GM20431 (cell line): ENCODE data around the gene CARS2.
"Not testable (repeated sequence)": the region's sequence is repeated elsewhere in the genome, so short reads cannot be mapped to it uniquely, and the experiment has no call there.

Source experiments
- in situ Hi-C: fragments of 300-500 bp; cut with MseI, MboI; formaldehyde crosslinking; loops from one replicate; pipeline ENCODE4 v1.15.0; 2020; ENCODE audit warnings: low sequenced_read_pairs; ENCODE audit not compliant: unreplicated experiment

The CARS2 gene

DNA sequence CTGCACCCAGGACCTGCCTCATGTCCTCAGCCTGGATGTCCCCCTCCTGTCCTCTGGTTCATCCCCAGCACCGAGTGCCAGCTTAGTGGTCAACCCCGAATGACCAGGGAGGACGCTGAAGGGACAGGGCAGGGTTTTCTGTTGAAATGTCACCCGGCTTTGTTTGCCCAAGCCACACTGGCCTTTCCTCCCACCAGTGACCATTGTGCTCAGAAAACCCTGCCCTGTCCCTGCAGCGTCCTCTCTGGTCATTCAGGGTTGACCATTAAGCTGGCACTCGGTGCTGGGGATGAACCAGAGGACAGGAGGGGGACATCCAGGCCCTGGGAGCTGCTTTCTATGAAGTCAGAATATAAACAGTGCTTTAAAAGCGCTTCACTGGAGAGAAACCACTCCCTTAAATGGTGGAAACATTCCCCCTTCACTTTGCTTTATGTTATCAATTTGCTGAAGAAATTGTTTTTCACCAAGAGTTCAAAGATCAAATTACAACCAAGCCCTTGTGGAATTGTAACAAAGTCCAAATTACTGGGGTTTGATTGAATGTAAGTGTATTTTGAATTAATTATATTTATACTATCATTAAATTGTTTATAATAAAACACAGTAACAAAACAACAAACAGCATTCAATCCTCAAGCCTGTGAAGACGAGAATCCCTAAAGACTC, 21.4 kb downstream of the CARS2 start:
- in situ Hi-C loops: no loop called here

DNA sequence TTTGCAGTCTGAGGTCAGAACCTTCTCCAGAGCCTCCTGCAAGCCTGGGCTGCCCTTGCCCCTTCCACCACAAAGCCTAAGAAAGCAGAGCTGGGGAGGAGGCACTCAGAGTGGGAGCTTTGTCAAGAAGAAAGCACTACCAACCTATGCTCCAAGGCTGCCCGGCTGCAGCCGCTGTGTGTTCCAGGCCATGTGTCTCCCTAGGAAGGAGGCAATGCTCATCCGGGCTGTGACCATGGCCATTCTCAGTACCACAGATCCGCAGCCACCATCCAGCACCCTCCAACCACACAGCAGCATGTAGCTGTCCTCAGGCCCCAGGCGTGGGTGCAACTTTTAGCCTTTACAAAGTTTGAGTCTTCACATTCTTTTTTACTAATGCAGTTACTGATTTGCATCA, 22.0 kb downstream of the CARS2 start:
- in situ Hi-C loops: no loop called here

DNA sequence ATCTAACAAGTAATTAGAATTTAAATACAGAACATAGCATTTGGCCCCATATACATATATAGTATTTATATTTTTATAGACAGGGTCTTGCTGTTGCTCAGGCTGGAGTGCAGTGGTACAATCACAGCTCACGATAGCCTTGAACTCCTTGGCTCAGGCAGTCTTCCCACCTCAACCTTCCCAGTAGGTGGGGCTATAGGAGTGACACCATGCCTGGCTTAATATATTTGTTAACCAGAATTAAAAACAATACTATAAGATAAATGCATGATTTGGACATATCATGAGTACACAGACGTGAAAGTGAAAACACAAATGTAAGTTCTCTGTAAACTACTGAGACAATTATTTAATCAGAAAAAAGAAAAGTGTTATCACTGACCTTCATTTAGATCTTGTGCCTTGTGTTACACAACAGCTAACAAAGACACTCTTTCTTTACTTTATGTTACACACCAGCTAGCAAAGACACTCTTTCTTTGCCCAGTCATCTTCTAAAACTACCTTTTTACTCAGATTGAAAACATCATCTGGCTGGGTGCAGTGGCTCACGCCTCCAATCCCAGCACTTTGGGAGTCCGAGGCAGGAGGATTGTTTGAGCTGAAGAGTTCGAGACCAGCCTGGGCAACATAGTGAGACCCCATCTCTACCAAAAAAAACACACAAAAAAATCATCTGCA, 22.6 kb downstream of the CARS2 start:
- in situ Hi-C loops: no loop called here

DNA sequence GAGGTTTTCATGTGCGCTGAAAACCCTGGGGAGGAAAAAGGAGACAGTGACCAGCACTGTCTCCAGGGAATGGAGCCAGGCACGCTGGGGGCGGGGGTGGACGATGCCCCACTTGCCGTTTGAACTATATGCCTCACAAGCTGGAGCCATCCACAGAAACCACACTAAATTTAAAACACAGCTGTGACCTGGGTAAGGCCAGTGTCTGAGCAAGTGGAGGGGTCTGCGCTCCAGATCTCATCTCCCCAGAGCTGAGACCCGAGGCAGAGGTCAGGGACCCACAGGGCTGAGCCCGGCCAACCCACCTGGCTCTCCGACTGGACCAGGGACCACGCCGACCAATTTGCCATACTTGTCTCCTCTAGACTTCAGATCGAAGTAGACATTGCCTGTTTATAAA, 23.2 kb downstream of the CARS2 start:
- in situ Hi-C loops: no loop called here

DNA sequence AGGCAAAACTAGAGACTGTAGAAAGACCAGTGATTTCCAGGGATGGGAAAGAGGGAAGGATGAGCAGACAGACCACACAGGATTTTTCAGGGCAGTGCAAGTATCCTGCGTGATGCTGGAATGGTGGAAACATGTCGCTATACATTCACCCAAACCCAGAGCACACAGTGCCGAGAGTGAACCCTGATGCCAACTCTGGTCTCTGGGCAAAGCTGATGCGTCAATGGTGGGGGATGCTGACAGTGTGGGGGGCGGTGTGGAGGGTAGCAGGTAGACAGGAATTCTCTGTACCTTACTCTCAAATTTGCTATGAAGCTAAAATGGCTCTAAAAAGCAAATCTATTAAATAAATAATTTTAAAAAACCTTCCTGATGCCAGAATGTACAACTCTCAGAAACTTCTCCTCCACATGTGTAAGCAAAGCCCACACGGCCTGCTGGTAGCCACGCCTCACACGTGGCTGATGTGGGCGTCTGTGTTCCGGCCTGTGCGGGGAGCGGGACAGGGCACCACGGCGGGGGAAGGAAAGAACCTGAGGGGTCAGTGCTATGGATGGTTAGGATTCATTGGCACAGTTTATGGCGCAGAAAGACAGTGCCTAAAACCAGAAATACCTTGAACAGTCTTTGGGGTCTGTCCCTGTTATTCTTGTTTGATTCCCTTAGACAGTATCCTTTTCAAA, 23.9 kb downstream of the CARS2 start:
- in situ Hi-C loops: no loop called here

DNA sequence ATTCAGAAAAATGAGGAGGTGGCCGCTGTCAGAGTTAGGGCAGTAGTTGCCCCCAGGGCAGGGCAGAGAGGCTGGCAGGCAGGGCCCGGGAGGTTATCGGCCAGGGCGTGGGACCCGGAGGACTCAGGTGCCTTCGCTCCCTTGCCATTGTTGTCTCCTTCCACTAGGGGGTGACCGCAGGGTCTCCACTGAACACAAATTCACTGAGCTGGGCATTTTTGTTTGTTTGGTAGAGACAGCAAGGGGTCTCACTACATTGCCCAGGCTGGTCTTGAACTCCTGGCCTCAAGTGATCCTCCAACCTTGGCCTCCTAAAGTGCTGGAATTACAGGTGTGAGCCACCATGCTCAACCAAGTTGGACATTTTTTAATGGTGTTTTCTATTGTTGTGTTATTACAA, 25.1 kb downstream of the CARS2 start:
- in situ Hi-C loops: no loop called here

DNA sequence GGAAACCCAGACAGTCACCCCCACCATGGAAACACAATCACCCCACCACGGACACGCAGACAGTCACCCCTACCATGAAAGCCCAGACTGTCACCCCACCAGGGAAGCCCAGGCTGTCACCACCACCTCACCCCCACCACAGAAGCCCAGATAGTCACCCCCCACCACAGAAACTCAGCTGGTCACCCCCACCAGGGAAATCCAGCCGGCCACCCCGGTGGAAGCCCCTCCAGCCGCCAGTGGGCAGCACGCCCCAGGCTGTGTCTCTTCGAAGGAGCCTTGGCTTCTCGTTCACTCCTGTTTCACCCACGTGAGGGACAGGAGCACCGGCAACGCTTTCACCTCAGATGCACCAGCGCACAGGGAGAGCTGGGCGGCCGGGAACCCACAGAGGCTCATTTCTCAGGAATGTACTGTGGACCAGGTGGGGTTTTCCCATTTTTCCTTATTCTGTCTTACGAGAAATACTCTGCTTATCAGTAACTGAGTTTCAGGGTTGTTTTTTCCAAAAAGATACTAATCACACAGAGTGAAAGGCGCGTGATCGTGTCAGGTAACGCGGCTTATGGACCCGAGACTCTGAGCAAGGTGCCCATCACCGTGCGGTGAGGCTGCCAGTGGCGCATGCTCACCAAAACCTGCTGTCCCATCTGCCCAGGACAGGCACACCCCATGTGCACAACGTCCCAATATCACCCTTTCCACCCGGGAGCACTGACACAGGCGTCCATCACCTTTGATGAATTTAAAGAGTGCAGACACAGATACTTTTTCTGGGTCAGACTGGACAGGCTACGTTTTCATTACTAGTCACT, 28.0 kb downstream of the CARS2 start:
- in situ Hi-C loops: no loop called here

DNA sequence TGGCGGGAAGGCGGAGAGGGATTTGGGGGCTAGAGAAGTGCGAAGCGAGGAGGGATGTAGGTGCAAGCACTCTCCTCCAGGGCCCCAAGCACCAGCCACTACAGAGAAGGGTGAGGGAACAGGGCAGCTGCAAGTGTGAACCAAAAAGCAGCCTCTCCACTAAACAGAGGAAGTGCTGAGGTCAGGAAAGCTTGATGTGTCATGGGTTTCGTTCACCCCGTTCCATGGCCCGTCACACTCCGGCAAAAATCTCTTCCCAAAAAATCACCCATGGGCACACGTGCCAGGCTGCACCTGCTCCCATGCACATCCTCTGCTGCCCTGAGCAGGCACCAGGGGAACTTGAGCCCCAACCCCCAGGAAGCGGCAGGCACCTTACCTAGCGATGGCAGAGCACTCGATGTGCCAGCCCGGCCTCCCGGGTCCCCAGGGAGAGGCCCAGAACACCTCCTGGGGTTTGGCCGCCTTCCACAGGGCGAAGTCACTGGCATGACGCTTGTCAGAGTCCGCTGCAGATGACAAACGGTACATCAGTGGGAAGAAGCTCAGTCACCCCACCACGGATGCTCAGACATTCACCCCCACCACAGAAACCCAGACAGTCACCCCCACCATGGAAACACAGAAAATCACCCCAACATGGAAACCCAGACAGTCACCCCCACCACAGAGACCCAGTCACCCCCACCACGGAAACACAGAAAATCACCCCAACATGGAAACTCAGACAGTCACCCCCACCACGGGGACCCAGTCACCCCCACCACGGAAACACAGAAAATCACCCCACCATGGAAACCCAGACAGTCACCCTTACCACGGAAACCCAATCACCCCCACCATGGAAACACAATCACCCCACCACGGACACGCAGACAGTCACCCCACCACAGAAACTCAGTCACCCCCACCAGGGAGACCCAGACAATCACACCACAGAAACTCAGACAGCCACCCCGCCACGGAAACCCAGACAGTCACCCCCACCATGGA, 29.0 kb downstream of the CARS2 start:
- in situ Hi-C loops: no loop called here

DNA sequence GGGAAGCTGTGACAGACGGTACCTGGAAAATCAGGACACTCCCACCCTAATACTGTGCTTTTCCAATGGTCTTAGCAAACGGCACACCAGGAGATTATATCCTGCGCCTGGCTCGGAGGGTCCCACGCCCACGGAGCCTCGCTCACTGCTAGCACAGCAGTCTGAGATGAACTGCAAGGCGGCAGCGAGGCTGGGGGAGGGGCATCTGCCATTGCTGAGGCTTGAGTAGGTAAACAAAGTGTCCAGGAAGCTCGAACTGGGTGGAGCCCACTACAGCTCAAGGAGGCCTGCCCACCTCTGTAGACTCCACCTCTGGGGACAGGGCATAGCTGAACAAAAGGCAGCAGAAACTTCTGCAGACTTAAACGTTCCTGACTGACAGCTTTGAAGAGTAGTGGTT, 36.1 kb downstream of the CARS2 start:
- in situ Hi-C loops: not testable (repeated sequence)

DNA sequence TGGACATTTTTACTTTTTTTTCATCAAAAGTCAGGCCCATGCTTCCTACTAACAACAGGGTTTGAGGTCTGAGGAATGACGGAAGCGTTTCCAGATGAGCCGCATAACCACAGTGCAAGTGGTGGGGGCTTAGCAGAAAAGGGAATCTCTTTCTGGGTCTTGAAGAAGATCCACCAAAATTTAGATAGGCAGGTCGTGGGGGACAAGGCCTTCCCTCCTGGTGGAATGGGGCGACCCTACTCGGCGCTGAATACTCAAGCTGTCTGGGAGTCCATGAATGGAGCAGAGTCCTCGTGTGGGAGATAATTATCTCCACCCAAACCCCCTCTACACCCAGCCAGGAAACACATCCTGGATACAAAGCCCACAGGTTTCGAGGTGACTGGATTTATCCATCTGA, 36.9 kb downstream of the CARS2 start:
- in situ Hi-C loops: no loop called here

DNA sequence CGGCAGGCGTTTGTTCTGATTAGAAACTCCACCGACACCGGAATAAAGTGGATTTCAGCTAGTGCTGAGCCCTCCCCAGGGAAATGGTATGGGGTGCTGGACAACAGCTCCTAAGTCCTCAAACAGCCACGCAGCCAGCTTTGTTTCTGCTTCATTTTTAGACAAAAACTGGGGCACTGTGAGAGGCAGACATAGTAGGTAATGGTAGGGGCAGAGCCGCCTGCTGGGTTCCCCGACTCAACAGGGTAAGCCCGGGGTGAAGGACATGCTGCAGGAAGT, 39.7 kb downstream of the CARS2 start:
- in situ Hi-C loops: no loop called here

DNA sequence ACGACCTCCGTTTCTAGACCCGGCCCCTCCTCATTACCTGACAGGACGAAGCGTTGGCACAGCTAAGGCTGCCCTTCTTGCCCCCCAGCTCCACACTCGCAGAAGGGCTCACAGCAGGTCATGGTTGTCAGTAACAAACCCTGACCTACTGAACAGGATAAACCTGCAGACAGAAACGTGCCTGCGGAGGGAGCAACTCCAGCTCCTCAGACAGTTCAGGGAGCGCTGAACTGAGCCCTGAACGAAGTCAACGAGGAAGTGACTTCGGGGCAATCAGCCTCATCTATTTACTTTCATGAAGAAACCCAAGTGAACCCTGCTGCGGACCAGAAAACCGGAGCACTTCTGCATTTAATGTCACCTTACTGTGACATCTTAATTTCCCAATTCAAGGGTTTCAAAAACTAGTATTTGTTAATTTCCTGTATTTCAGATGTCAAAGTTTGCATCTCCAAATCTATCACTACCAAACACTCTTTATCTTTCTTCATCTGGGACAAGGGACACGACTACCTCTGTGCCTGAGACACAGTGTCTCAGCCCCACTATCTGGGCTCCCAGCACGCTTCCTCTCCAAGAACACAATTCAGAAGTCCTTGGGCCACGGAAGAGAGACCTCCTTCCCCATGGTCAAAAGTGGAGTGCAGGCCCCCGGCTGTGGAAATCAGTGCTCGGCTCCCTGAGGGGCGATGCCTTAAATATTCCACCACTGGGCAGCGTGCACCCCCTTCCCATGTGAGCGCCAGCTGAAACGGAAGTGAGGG, 40.2 kb downstream of the CARS2 start:
- in situ Hi-C loops: no loop called here

DNA sequence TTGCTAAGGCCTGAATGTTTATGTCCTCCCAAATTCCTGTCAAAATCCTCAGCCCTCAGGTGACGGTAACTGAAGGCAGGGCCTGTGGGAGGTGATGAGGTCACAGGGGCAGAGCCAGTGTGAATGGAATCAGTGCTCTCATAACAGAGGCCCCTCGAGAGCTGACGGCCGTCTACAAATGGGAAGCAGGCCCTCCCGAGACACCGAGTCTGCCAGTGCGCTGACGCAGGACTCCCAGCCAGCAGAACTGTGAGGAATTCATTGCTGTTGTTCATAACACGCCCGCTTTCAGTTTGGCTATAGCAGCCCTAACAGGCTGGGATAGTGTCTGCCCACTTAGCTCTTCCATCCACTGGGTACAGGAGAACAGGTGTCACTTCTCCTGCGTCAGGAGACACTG, 41.2 kb downstream of the CARS2 start:
- in situ Hi-C loops: no loop called here

DNA sequence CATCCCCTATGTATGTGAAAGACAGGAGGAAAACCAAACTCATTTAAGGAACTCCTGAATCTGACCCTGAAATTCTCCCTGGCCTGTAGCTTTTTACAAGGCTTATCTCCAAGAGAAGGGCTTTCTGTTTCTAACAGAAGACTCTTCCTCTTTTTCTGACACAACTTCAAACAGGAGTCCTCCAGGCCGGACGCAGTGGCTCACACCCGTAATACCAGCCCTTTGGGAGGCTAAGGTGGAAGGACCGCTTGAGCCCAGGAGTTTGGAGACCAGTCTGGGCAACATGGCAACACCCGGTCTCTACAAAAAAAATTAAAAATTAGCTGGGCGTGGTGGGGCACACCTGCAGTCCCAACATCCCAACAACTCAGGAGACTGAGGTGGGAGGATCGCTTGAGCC, 41.9 kb downstream of the CARS2 start:
- in situ Hi-C loops: no loop called here

DNA sequence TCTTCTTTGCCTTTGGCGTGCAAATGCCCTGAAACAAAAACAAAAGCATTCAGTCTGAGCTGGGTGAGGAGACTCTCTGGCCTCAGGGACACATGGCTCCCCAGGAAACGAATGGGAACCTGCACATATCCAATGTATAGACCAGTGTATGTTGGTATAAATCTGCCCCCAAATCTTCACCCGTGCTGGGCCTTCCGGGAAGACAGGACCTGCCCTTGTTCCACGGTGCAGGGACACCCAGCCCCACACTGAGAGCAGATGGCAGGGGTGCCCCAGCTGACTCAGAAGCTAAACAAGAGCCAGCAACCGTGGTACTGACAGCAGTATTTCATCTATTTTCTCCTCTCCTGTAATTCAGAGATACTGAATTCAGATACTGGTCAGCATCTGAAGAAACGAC, 42.4 kb downstream of the CARS2 start:
- in situ Hi-C loops: no loop called here

DNA sequence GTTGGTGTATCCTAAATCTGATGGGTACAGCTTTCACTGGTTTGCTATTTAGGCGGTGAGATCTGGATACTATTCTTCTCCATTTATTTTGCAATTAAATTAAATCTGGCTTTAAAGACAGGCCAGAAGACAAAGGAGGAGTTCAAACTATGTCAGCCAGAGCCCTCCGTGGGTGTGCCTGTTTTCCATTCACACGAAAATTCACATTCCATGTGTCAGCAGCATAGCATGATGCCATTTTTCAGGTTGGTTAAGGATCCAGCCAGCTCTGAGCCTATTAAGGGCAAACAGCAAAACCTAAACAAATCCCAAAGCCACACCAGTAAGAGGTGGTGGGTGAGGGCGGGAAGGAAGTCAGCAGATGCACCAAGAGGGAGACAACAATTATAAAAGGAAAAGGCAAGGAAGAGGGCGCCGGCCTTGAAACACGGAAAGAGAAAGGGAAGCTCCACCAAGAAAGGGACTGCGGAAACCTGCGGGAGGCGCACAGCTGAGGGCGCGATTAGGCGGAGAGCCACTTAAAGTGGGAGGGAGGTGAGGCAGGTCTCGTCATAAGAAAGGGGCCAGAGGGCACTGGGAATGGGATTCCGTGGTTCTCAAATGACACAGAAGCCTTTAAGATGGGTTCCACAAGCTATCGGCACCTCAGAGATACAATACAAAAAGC, 43.0 kb downstream of the CARS2 start:
- in situ Hi-C loops: no loop called here

DNA sequence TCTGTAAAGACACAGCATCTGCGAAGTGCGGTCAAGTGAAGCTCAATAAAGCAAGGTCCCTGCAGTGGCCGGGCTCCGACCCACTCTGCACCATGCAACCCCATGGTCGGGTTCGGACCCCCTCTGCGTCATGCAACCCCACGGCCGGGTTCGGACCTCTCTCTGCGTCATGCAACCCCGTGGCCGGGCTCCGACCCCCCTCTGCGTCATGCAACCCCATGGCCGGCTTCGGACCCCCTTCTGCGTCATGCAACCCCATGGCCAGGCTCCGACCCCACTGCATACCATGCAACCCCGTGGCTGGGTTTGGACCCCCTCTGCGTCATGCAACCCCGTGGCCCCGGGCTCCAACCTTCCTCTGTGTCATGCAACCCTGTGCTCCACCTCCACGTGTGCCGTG, 43.8 kb downstream of the CARS2 start:
- in situ Hi-C loops: no loop called here

DNA sequence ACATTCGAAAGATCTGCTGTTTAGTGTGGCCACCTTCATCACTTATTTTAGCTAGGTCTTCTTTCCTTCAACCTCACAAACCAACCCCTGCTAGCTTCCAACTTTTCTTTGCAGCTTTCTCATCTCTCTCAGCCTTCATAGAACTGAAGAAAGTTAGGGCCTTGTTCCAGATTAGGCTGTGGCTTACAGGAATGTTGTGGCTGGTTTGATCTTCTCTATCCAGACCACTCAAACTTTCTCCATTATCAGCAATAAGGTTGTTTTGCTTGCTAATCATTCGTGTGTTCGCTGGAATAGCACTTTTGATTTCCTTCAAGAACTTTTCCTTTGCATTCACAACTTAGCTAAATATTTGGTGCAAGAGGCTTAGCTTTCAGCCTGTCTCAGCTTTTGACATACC, 44.7 kb downstream of the CARS2 start:
- in situ Hi-C loops: no loop called here
